Spleen (tissue), 11 donors: Measurements from ENCODE around the gene CAPN9. TPM values are rescaled to one million over a fixed set of nuclear protein-coding genes. Genes with fewer than 3 reads are reported as not detected.

ENCODE experiments used
- DNase-seq: peaks from one replicate; pipeline ENCODE4 v3.0.0-alpha.2; 2020
- H3K27ac ChIP-seq, 8 donors: fragments of 200-600 bp; sonication (generic) in 7 of 8; 1 replicate in 4 of 8; 2 replicates in 4 of 8; pipeline versions ENCODE4 v1.5.0 to v1.8.0; 2016 to 2021; ENCODE audit warnings: inconsistent platforms in 4 of 8, mild to moderate bottlenecking in 4 of 8, moderate library complexity in 1 of 8
- H3K27me3 ChIP-seq, 7 donors: fragments of 200-600 bp; sonication (generic) in 6 of 7; replicated peaks in 1 of 7; 1 replicate in 4 of 7; 2 replicates in 3 of 7; pipeline versions ENCODE4 v1.5.0 to v1.8.0; 2016 to 2021; ENCODE audit warnings: inconsistent platforms in 3 of 7, mild to moderate bottlenecking in 1 of 7
- H3K36me3 ChIP-seq, 6 donors: fragments of 200-600 bp; sonication (generic) in 5 of 6; 1 replicate in 4 of 6; 2 replicates in 2 of 6; pipeline versions ENCODE4 v1.5.0 to v1.8.0; 2016 to 2021; ENCODE audit warnings: inconsistent platforms in 2 of 6
- H3K4me1 ChIP-seq, 6 donors: fragments of 200-600 bp; sonication (generic) in 5 of 6; 1 replicate in 3 of 6; 2 replicates in 3 of 6; pipeline versions ENCODE4 v1.5.0 to v1.8.0; 2016 to 2021; ENCODE audit warnings: inconsistent platforms in 3 of 6
- H3K4me3 ChIP-seq, 8 donors: fragments of 200-600 bp; sonication (generic) in 7 of 8; 1 replicate in 4 of 8; 2 replicates in 4 of 8; pipeline versions ENCODE4 v1.5.0 to v1.8.0; 2016 to 2021; ENCODE audit warnings: inconsistent platforms in 4 of 8, mild to moderate bottlenecking in 4 of 8, moderate library complexity in 2 of 8
- H3K9me3 ChIP-seq, 8 donors: fragments of 200-600 bp; sonication (generic) in 7 of 8; 1 replicate in 4 of 8; 2 replicates in 4 of 8; pipeline versions ENCODE4 v1.5.0 to v1.8.0; 2016 to 2021; ENCODE audit warnings: inconsistent platforms in 4 of 8
- CTCF ChIP-seq, 11 experiments: fragments of 200-600 bp in 7 of 11; fragments of 450-650 bp in 4 of 11; sonication (generic) in 4 of 11; IDR thresholded peaks in 8 of 11; conservative IDR thresholded peaks in 3 of 11; 1 replicate in 7 of 11; 2 replicates in 4 of 11; pipeline versions ENCODE4 v1.4.0 to v1.8.0; 2016 to 2021; ENCODE audit warnings: antibody characterized with exemption in 11 of 11, inconsistent platforms in 4 of 11, mild to moderate bottlenecking in 1 of 11
- POLR2A ChIP-seq, 3 donors: fragments of 450-650 bp; IDR thresholded peaks; one replicate each; pipeline ENCODE4 v1.5.1; 2017; ENCODE audit warnings: antibody characterized with exemption in 3 of 3, mild to moderate bottlenecking in 1 of 3
- POLR2AphosphoS5 ChIP-seq, 3 donors: sonication (generic); formaldehyde crosslinking; IDR thresholded peaks; one replicate each; pipeline ENCODE4 v1.5.1; 2017; ENCODE audit warnings: antibody characterized with exemption in 3 of 3
- WGBS, 5 donors: extraction: QIAGEN DNeasy Blood & Tissue Kit in 3 of 5; methylation state at CpG; one replicate each; pipeline versions ENCODE4 v1.1.5 to v1.1.7; 2013 to 2018; 5-methylcytosine and 5-hydroxymethylcytosine counted together
- intact Hi-C: fragments of 100-400 bp; cut with DNase I; formaldehyde crosslinking; loops from one replicate; pipeline ENCODE4 v1.15.0; 2023; ENCODE audit warnings: low total_unique reads
- polyA plus RNA-seq, 3 donors: library from polyadenylated mRNA; stranded (reverse); fragments of 200-250 nt; gene quantifications; one replicate each; pipeline ENCODE4 v1.2.1, GENCODE V29; 2013
- total RNA-seq, 7 donors: library from RNA; depleted of rRNA in 3 of 7; stranded (reverse); fragments of >200 nt in 3 of 7; fragmentation: NEBNext Ultra II Directional in 4 of 7; extraction: Animal tissue kit (Norgen Biotek cat#: 25700) in 4 of 7; gene quantifications; one replicate each; pipeline versions ENCODE4 v1.1.0 to v1.2.1, GENCODE V29; 2016 to 2021
- donor health status: healthy with polysubstance abuse.
- donor health status: DM: no; HTN: no; CAD: no; lungs with moderate emphysema.
- donor health status: DM: no; HTN: no; CAD: no.
- donor health status: Bipolar disorder and iron deficiency.
- donor health status: healthy.
- donor health status: DM: no; HTN: no; CAD: no.
- donor health status: DM: yes; HTN: yes; CAD: no.

Gene CAPN9
- total and polyA plus RNA-seq, 10 donors: 0.05 TPM; not detected in 9

GRCh38 chr1:230747890-230748800, 957 bp downstream of the CAPN9 start:
- no peaks in the 10 kb centered on the region for H3K9me3 ChIP-seq
- DNase-seq: peak; percentile 59
- H3K4me3 ChIP-seq: no peak overlapping the region
- H3K27ac ChIP-seq: no peak overlapping the region
- TF ChIP-seq POLR2AphosphoS5 (IDR thresholded peaks at IDR 0.05) (no peak), CTCF (IDR thresholded peaks at IDR 0.05 in 8 of 11, conservative IDR thresholded peaks at IDR 0.05 in 3 of 11) (no peak), POLR2A (IDR thresholded peaks at IDR 0.05) (no peak)
- H3K4me1 ChIP-seq: peaks cover 0 to 6% (median 0%) of the 10 kb centered on the region in 6 donors
- H3K36me3 ChIP-seq: no peaks in the 10 kb centered on the region
- no peaks in the 10 kb centered on the region for H3K27me3 ChIP-seq
- WGBS, 5 donors: 81 to 92% (median 84%) methylated on average over 11 to 16 of the region's 16 CpGs
- intact Hi-C loops: no loop called here

GRCh38 chr1:230749150-230749549, 2.0 kb downstream of the CAPN9 start:
- no peak overlapping the region for H3K4me3 ChIP-seq
- TF ChIP-seq POLR2A (IDR thresholded peaks at IDR 0.05) (no peak), POLR2AphosphoS5 (IDR thresholded peaks at IDR 0.05) (no peak), CTCF (IDR thresholded peaks at IDR 0.05 in 8 of 11, conservative IDR thresholded peaks at IDR 0.05 in 3 of 11) (no peak)
- no peaks in the 10 kb centered on the region for H3K27me3 ChIP-seq
- H3K9me3 ChIP-seq: no peaks in the 10 kb centered on the region
- WGBS, 5 donors: 63 to 77% (median 67%) methylated on average over 12 of the region's 12 CpGs
- no peak overlapping the region for H3K27ac ChIP-seq
- DNase-seq: peak; percentile 60
- no peaks in the 10 kb centered on the region for H3K36me3 ChIP-seq
- H3K4me1 ChIP-seq: peaks cover 0 to 15% (median 2%) of the 10 kb centered on the region in 6 donors
- intact Hi-C loops: no loop called here

GRCh38 chr1:230749635-230750034, 2.4 kb downstream of the CAPN9 start:
- no peak for DNase-seq
- H3K4me3 ChIP-seq: no peak overlapping the region

GRCh38 chr1:230750576-230750975, 3.4 kb downstream of the CAPN9 start:
- Histone ChIP-seq H3K4me1 (peaks cover 0 to 15% (median 2%) of the 10 kb centered on the region in 6 donors), H3K27me3 (no peaks in the 10 kb centered on the region), H3K4me3 (no peak overlapping the region), H3K27ac (no peak overlapping the region), H3K36me3 (no peaks in the 10 kb centered on the region), H3K9me3 (no peaks in the 10 kb centered on the region)
- peak; percentile 54 for DNase-seq
- intact Hi-C loops: no loop called here
- TF ChIP-seq CTCF (IDR thresholded peaks at IDR 0.05 in 8 of 11, conservative IDR thresholded peaks at IDR 0.05 in 3 of 11): no peak
- TF ChIP-seq POLR2A (IDR thresholded peaks at IDR 0.05): no peak
- no peak for TF ChIP-seq POLR2AphosphoS5 (IDR thresholded peaks at IDR 0.05)
- 80 to 95% (median 81%) methylated on average over 3 to 5 of the region's 5 CpGs for WGBS, 5 donors

More at GRCh38 chr1:230749635-230750034, 2.4 kb downstream of the CAPN9 start:
- Histone ChIP-seq H3K27ac (no peak overlapping the region), H3K9me3 (no peaks in the 10 kb centered on the region), H3K4me1 (peaks cover 0 to 15% (median 2%) of the 10 kb centered on the region in 6 donors), H3K36me3 (no peaks in the 10 kb centered on the region), H3K27me3 (no peaks in the 10 kb centered on the region)
- intact Hi-C loops: no loop called here
- WGBS, 5 donors: 77 to 85% (median 81%) methylated on average over 3 of the region's 3 CpGs
- TF ChIP-seq POLR2AphosphoS5 (IDR thresholded peaks at IDR 0.05): no peak
